ENCODE measurements around the gene GALNS.
"Not testable (repeated sequence)": the region's sequence is repeated elsewhere in the genome, so short reads cannot be mapped to it uniquely, and the experiment has no call there.

GALNS gene

GRCh38 chr16:88772871-88773811, 83.6 kb downstream of the GALNS start:
- in situ Hi-C loops (cut with MboI; ENCODE audit: low sequenced_read_pairs) = no loop called here

DNA sequence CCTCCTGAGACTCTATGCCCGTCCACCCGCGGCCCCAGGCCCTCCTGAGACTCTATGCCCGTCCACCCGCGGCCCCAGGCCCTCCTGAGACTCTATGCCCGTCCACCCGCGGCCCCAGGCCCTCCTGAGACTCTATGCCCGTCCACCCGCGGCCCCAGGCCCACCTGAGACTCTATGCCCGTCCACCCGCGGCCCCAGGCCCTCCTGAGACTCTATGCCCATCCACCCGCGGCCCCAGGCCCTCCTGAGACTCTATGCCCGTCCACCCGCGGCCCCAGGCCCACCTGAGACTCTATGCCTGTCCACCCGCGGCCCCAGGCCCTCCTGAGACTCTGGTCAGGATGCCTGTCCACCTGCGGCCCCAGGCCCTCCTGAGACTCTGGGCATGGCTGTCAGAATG, 85.0 kb downstream of the GALNS start:
- in situ Hi-C loops (cut with MboI; ENCODE audit: low sequenced_read_pairs) = not testable (repeated sequence)

- in situ Hi-C loops (cut with MboI; ENCODE audit: low sequenced_read_pairs) = no loop called here
Measured at GRCh38 chr16:88771294-88771772, 85.4 kb downstream of the GALNS start.

- in situ Hi-C loops (cut with MboI; ENCODE audit: low sequenced_read_pairs) = no loop called here
Measured at GRCh38 chr16:88770461-88771293, 86.1 kb downstream of the GALNS start.

GRCh38 chr16:88769617-88770460, 86.9 kb downstream of the GALNS start:
- in situ Hi-C loops (cut with MboI; ENCODE audit: low sequenced_read_pairs) = no loop called here

DNA sequence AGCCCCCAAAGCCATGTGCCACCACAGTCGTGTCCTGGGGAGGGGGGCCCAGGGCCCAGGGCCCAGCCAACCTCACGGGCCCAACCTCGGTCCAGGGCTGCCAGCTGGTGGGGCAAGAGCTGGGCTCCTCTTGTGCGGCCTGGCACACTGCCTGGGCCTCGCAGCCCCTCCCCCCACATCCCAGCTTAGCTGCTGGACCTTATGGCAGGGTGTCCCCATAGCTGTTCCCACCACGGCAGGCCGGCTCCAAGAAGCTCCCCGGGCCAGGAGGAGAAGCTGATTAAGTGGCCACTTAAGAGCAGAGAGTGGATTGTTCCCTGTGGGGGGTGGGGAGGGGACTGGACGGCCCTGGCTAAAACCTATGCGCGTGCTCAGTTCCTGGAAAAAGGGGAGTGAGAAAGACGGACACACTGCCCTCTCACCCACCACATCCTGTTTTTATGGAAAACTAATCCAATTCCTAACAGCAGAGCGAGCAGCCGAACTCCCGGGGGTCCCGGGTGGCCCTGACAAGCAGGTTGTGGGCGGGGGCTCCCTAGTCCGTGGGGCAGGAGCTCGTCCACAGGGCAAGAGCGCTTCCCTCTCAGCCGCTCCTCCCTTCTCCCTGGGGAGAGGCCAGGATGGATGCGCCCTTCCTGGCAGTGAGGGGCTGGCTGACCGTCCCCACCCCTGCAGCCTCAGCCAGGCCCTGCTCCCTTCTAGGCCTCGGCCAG, 88.5 kb downstream of the GALNS start:
- in situ Hi-C loops (cut with MboI; ENCODE audit: low sequenced_read_pairs) = no loop called here

DNA sequence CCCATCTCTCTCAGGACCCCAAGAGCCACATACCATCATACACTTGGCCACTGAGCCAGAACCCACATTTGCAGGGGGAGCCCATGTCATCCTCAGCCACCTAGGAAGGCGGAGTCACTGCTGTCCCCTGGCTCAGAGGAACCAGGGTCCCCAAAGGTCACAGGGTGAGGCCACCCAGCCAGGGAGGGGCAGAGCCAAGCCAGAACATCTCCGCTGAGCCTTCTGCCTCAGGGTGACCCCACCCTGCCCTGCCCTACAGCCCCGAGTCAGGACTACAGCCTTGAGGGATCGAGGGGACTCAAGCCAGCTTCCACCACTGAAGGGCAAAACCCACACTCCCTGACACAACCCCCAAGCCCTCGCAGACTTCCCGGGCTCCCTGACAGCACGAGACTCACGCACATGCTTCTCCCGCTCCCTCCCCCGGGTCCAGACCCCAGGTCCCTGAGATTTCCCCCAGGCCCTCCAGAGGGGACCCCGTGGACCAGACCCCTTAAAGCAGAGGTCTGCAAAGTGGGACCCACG, 89.1 kb downstream of the GALNS start:
- in situ Hi-C loops (cut with MboI; ENCODE audit: low sequenced_read_pairs) = no loop called here

- in situ Hi-C loops (cut with MboI; ENCODE audit: low sequenced_read_pairs) = no loop called here
Measured at GRCh38 chr16:88766975-88767374, 89.8 kb downstream of the GALNS start.

- in situ Hi-C loops (cut with MboI; ENCODE audit: low sequenced_read_pairs) = no loop called here
Measured at GRCh38 chr16:88764913-88765349, 91.8 kb downstream of the GALNS start.

DNA sequence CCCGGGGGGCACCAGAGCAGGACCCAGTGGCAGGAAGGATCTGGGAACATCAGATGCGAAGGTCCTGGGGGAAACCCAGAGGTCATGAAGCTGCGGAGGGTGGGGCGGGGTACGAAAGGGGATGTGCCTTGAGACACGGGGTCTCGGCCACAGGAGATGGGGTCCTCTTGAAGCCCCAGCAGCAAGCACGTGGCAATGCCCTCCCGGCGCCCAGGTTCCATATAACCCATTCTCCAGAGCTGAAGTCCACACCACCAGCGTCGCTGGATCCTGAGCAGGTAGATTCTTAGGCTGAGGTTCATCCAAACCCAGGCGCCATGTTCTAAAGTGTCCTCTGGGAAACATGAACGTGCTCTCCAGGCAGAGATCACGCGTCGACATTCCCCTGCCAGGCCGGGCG, 92.7 kb downstream of the GALNS start:
- in situ Hi-C loops (cut with MboI; ENCODE audit: low sequenced_read_pairs) = no loop called here
